WERI-Rb-1 (cell line): ENCODE results near the gene CNIH1.
A peak's percentile ranks its signal among the peaks of the same experiment; 100 is the strongest.

Experiments
- DNase-seq: peaks from one replicate; pipeline ENCODE4 v3.0.0-alpha.2; 2020
- H3K27ac ChIP-seq: fragments of 250-450 bp; sonication (Bioruptor Pico); 2 replicates; pipeline ENCODE4 v1.5.1; 2020; ENCODE audit warnings: mild to moderate bottlenecking, moderate library complexity
- H3K27me3 ChIP-seq: fragments of 250-450 bp; sonication (Bioruptor Pico); 2 replicates; pipeline ENCODE4 v1.5.1; 2021; ENCODE audit warnings: mild to moderate bottlenecking, low read depth, moderate library complexity; ENCODE audit not compliant: insufficient read depth, severe bottlenecking
- H3K36me3 ChIP-seq: fragments of 250-450 bp; sonication (Bioruptor Pico); 2 replicates; pipeline ENCODE4 v1.5.1; 2020; ENCODE audit warnings: mild to moderate bottlenecking, moderate library complexity
- H3K4me3 ChIP-seq: 2 replicates; pipeline ENCODE4 v1.5.1; 2011; ENCODE audit warnings: low read depth, mild to moderate bottlenecking, control low read depth, low read length
- H3K9me3 ChIP-seq: fragments of 250-450 bp; sonication (Bioruptor Pico); 2 replicates; pipeline ENCODE4 v1.5.1; 2021; ENCODE audit warnings: mild to moderate bottlenecking, moderate library complexity; ENCODE audit not compliant: severe bottlenecking
- CTCF ChIP-seq: IDR thresholded peaks from 2 replicates; pipeline ENCODE4 v1.5.1; 2011; ENCODE audit warnings: low read depth, mild to moderate bottlenecking, control low read depth, inconsistent platforms, low read length

CNIH1 gene

GRCh38 chr14:54472315-54472714 lies 31.1 kb upstream of the CNIH1 start:
- H3K27me3 ChIP-seq: no peaks in the 10 kb centered on the region
- DNase-seq: peak; percentile 27
- H3K4me3 ChIP-seq: no peak overlapping the region
- TF ChIP-seq CTCF: no peak
- H3K9me3 ChIP-seq: peaks cover 7% of the 10 kb centered on the region
- 0 out of 2 replicates have a peak overlapping the region, but pooled peaks have one; percentile 19 for H3K27ac ChIP-seq
- H3K36me3 ChIP-seq: peaks cover 2% of the 10 kb centered on the region; the same call in 1 of the 2 replicates

- Histone ChIP-seq H3K9me3 (peaks cover 8% of the 10 kb centered on the region), H3K36me3 (peaks cover 2% of the 10 kb centered on the region; the same call in 1 of the 2 replicates), H3K27ac (no peak overlapping the region), H3K4me3 (no peak overlapping the region), H3K27me3 (no peaks in the 10 kb centered on the region)
- no peak for DNase-seq
- TF ChIP-seq CTCF: no peak
These were observed 30.5 kb upstream of the CNIH1 start for GRCh38 chr14:54471641-54472040.

GRCh38 chr14:54470701-54471100 lies 29.5 kb upstream of the CNIH1 start:
- Histone ChIP-seq H3K27ac (no peak overlapping the region), H3K9me3 (peaks cover 8% of the 10 kb centered on the region), H3K27me3 (no peaks in the 10 kb centered on the region), H3K4me3 (no peak overlapping the region), H3K36me3 (peaks cover 2% of the 10 kb centered on the region; the same call in 1 of the 2 replicates)
- TF ChIP-seq CTCF: no peak
- no peak for DNase-seq

- Histone ChIP-seq H3K36me3 (no peaks in the 10 kb centered on the region), H3K27me3 (no peaks in the 10 kb centered on the region)
These were observed 26.1 kb upstream of the CNIH1 start for GRCh38 chr14:54467280-54467679.

GRCh38 chr14:54465654-54466053 lies 24.5 kb upstream of the CNIH1 start:
- no peak overlapping the region for H3K4me3 ChIP-seq
- peaks cover 8% of the 10 kb centered on the region for H3K9me3 ChIP-seq
- H3K27me3 ChIP-seq: no peaks in the 10 kb centered on the region
- H3K27ac ChIP-seq: peak overlapping the region; percentile 28
- H3K36me3 ChIP-seq: no peaks in the 10 kb centered on the region
- TF ChIP-seq CTCF: no peak
- DNase-seq: peak; percentile 68

More at GRCh38 chr14:54467280-54467679, 26.1 kb upstream of the CNIH1 start:
- H3K9me3 ChIP-seq: peaks cover 8% of the 10 kb centered on the region
- no peak for TF ChIP-seq CTCF
- no peak overlapping the region for H3K4me3 ChIP-seq
- no peak overlapping the region for H3K27ac ChIP-seq
- DNase-seq: no peak

GRCh38 chr14:54462048-54462447 lies 20.9 kb upstream of the CNIH1 start:
- no peak overlapping the region for H3K27ac ChIP-seq
- peaks cover 4% of the 10 kb centered on the region for H3K9me3 ChIP-seq
- H3K4me3 ChIP-seq: no peak overlapping the region
- no peak for DNase-seq
- no peaks in the 10 kb centered on the region for H3K27me3 ChIP-seq
- H3K36me3 ChIP-seq: no peaks in the 10 kb centered on the region
- no peak for TF ChIP-seq CTCF
